Neural progenitor cell (in vitro differentiated cells): ENCODE measurements around the gene RELCH. TPM values are rescaled to one million over a fixed set of nuclear protein-coding genes. Genes with fewer than 3 reads are reported as not detected.

Experiments
- DNase-seq: peaks from one replicate; pipeline ENCODE4 v3.0.0-alpha.2; 2016; ENCODE audit warnings: low spot score
- H2AFZ ChIP-seq: fragments of 200-600 bp; sonication (generic); replicated peaks from 2 replicates; pipeline ENCODE4 v1.6.1; 2016; ENCODE audit warnings: antibody characterized with exemption
- H3F3A ChIP-seq: fragments of 200-600 bp; sonication (generic); 2 replicates; pipeline ENCODE4 v1.6.1; 2016; ENCODE audit warnings: antibody characterized with exemption, low read depth
- H3K27ac ChIP-seq: fragments of 200-600 bp; sonication (generic); 2 replicates; pipeline ENCODE4 v1.5.1; 2016; ENCODE audit warnings: mild to moderate bottlenecking
- H3K27me3 ChIP-seq: fragments of 200-600 bp; sonication (generic); 2 replicates; pipeline ENCODE4 v1.6.1; 2016; ENCODE audit warnings: mild to moderate bottlenecking, moderate library complexity
- H3K36me3 ChIP-seq: fragments of 200-600 bp; sonication (generic); 2 replicates; pipeline ENCODE4 v1.5.1; 2016
- H3K4me1 ChIP-seq: fragments of 200-600 bp; sonication (generic); 2 replicates; pipeline ENCODE4 v1.6.1; 2016; ENCODE audit warnings: mixed run types
- H3K4me2 ChIP-seq: fragments of 200-600 bp; sonication (generic); 2 replicates; pipeline ENCODE4 v1.6.1; 2016
- H3K4me3 ChIP-seq: fragments of 200-600 bp; sonication (generic); 2 replicates; pipeline ENCODE4 v1.5.1; 2016
- H3K79me2 ChIP-seq: fragments of 200-600 bp; sonication (generic); 2 replicates; pipeline ENCODE4 v1.6.1; 2016; ENCODE audit warnings: low read depth
- H3K9ac ChIP-seq: fragments of 200-600 bp; sonication (generic); 2 replicates; pipeline ENCODE4 v1.6.1; 2016
- H3K9me3 ChIP-seq: fragments of 200-600 bp; sonication (generic); 2 replicates; pipeline ENCODE4 v1.5.1; 2016; ENCODE audit warnings: low read depth
- H4K20me1 ChIP-seq: fragments of 200-600 bp; sonication (generic); 2 replicates; pipeline ENCODE4 v1.6.1; 2016; ENCODE audit warnings: low read depth
- H3K27ac Mint-ChIP-seq: 3 replicates; pipeline ENCODE4 v1.8.0; 2021; ENCODE audit warnings: mixed read lengths
- H3K27me3 Mint-ChIP-seq: 2 replicates; pipeline ENCODE4 v1.8.0; 2022; ENCODE audit warnings: low read depth, mild to moderate bottlenecking, inconsistent platforms, moderate library complexity, mixed read lengths; ENCODE audit not compliant: insufficient read depth
- H3K36me3 Mint-ChIP-seq: 3 replicates; pipeline ENCODE4 v1.8.0; 2021; ENCODE audit warnings: mixed read lengths
- H3K4me1 Mint-ChIP-seq: 3 replicates; pipeline ENCODE4 v1.8.0; 2021; ENCODE audit warnings: mixed read lengths
- H3K4me3 Mint-ChIP-seq: 3 replicates; pipeline ENCODE4 v1.8.0; 2021; ENCODE audit warnings: mild to moderate bottlenecking, moderate library complexity, mixed read lengths
- H3K9me3 Mint-ChIP-seq: 3 replicates; pipeline ENCODE4 v1.8.0; 2020; ENCODE audit warnings: mixed read lengths
- EZH2 ChIP-seq: fragments of 200-600 bp; sonication (generic); IDR thresholded peaks from 2 replicates; pipeline ENCODE4 v1.6.1; 2017; ENCODE audit warnings: antibody characterized with exemption, mild to moderate bottlenecking, moderate library complexity
- EZH2phosphoT487 ChIP-seq: fragments of 200-600 bp; sonication (generic); IDR thresholded peaks from 2 replicates; pipeline ENCODE4 v1.6.1; 2017; ENCODE audit warnings: antibody characterized with exemption
- total RNA-seq: library from RNA; depleted of rRNA; stranded (reverse); fragments of >200 nt; gene quantifications from 2 replicates; pipeline ENCODE4 v1.2.3, GENCODE V29; 2015; ENCODE audit warnings: low replicate concordance
- TF ChIP-seq, protein P1 (sequence below): fragments of 200-600 bp; sonication (generic); IDR thresholded peaks from 2 replicates; pipeline ENCODE4 v1.5.1; 2017; ENCODE audit warnings: antibody characterized with exemption, mild to moderate bottlenecking

The RELCH gene
- total RNA-seq, 1 donor from 2014 or later = 40.9 TPM

DNA sequence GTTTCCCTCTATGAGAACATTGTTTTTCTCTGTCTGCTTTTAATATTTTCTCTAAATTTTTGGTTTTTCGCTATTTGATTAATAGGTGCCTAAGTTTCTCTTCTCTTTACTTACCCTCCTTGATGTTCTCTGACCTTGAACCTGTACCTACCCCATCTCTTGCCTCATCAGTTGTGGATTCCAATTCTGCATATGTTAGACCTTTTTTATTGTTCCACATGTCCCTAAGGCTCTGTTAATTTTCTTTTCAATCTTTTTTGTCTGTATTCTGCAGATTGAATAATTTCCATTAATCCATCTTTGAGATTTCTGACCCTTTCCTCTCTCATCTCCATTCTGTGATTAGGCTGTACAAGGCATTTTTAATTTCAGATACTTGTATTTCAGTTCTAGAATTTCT is 23.1 kb downstream of the RELCH start:
- Mint-ChIP-seq H3K9me3 (peaks cover 7% of the 10 kb centered on the region), H3K27me3 (peaks cover 2% of the 10 kb centered on the region), H3K36me3 (peaks cover 22% of the 10 kb centered on the region), H3K27ac (no peak overlapping the region), H3K4me1 (no peaks in the 10 kb centered on the region), H3K4me3 (no peak overlapping the region)
- Histone ChIP-seq H3K36me3 (peaks cover 13% of the 10 kb centered on the region), H2AFZ (no peak overlapping the region), H3K4me1 (peaks cover 4% of the 10 kb centered on the region), H3K79me2 (peaks cover 76% of the 10 kb centered on the region), H3F3A (no peaks in the 10 kb centered on the region), H3K4me2 (no peak overlapping the region), H3K4me3 (no peak overlapping the region), H3K9me3 (no peaks in the 10 kb centered on the region), H3K27ac (no peak overlapping the region), H4K20me1 (no peaks in the 10 kb centered on the region), H3K9ac (no peak overlapping the region), H3K27me3 (no peaks in the 10 kb centered on the region)
- no peak for DNase-seq
- TF ChIP-seq EZH2phosphoT487 (no peak), EZH2 (no peak)
- TF ChIP-seq, protein P1, sequence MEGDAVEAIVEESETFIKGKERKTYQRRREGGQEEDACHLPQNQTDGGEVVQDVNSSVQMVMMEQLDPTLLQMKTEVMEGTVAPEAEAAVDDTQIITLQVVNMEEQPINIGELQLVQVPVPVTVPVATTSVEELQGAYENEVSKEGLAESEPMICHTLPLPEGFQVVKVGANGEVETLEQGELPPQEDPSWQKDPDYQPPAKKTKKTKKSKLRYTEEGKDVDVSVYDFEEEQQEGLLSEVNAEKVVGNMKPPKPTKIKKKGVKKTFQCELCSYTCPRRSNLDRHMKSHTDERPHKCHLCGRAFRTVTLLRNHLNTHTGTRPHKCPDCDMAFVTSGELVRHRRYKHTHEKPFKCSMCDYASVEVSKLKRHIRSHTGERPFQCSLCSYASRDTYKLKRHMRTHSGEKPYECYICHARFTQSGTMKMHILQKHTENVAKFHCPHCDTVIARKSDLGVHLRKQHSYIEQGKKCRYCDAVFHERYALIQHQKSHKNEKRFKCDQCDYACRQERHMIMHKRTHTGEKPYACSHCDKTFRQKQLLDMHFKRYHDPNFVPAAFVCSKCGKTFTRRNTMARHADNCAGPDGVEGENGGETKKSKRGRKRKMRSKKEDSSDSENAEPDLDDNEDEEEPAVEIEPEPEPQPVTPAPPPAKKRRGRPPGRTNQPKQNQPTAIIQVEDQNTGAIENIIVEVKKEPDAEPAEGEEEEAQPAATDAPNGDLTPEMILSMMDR = no peak

DNA sequence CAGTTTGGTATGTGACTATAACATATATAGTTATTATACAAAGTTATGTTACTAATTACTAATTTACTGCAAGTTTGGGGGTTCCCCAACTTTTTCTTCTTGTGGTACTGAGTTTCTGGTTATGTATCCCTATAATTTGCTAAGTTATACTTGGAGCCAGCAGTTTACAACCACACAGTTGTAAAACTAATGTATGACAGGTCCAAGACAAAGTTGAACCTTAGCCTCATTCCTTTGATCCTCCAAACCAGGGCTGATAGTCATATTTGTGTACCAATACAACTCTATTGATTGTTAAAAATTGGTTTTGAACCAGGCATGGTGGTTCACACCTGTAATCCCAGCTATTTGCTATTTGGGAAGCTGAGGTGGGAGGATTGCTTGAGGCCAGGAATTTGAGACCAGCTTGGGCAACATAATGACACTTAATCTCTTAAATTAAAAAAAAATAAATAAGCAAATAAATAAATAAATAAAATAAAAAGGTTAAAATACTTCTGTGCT is 24.3 kb downstream of the RELCH start:
- H3K27ac Mint-ChIP-seq = no peak overlapping the region

DNA sequence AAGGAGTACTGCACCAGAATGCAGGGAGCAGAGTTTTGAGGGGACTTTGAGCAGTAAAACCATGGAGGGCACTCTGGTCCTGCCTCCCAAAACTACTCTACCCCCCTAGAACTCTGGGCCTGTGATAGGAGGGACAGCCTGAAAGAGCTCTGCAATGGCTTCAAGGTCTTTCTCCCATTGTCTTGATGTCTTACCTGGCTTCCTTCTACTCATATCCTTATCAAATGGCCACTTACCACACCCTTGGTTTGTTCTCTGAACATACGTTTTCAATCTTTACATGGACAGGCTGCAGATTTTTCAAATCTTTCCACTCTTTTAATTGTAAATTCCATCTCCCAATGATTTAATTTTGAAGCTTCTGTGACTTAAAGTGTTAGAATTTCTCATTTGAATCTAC is 27.7 kb downstream of the RELCH start:
- Histone ChIP-seq H2AFZ (no peak overlapping the region), H3K9me3 (no peaks in the 10 kb centered on the region), H3K4me3 (no peak overlapping the region), H3K9ac (no peak overlapping the region), H3F3A (no peaks in the 10 kb centered on the region), H3K36me3 (peaks cover 13% of the 10 kb centered on the region), H3K27me3 (no peaks in the 10 kb centered on the region), H4K20me1 (no peaks in the 10 kb centered on the region), H3K27ac (no peak overlapping the region), H3K4me2 (no peak overlapping the region), H3K79me2 (peaks cover 33% of the 10 kb centered on the region), H3K4me1 (peaks cover 4% of the 10 kb centered on the region)
- Mint-ChIP-seq H3K36me3 (peaks cover 18% of the 10 kb centered on the region), H3K27ac (no peak overlapping the region), H3K4me1 (no peaks in the 10 kb centered on the region), H3K27me3 (peaks cover 2% of the 10 kb centered on the region), H3K9me3 (no peaks in the 10 kb centered on the region), H3K4me3 (no peak overlapping the region)
- no peak for TF ChIP-seq EZH2
- no peak for DNase-seq

More for the DNA sequence above, 24.3 kb downstream of the RELCH start:
- peaks cover 22% of the 10 kb centered on the region for H3K36me3 Mint-ChIP-seq
- no peaks in the 10 kb centered on the region for H3F3A ChIP-seq
- H3K4me2 ChIP-seq = no peak overlapping the region
- no peaks in the 10 kb centered on the region for H3K9me3 ChIP-seq
- H3K36me3 ChIP-seq = peaks cover 13% of the 10 kb centered on the region
- no peaks in the 10 kb centered on the region for H3K4me1 Mint-ChIP-seq
- H3K4me3 ChIP-seq = no peak overlapping the region
- H2AFZ ChIP-seq = no peak overlapping the region
- H3K4me3 Mint-ChIP-seq = no peak overlapping the region
- no peaks in the 10 kb centered on the region for H4K20me1 ChIP-seq
- no peak overlapping the region for H3K9ac ChIP-seq
- TF ChIP-seq, protein P1 = no peak
- TF ChIP-seq EZH2 (no peak), EZH2phosphoT487 (no peak)
- peaks cover 4% of the 10 kb centered on the region for H3K4me1 ChIP-seq
- H3K27me3 Mint-ChIP-seq = peaks cover 2% of the 10 kb centered on the region
- H3K27ac ChIP-seq = no peak overlapping the region
- H3K27me3 ChIP-seq = no peaks in the 10 kb centered on the region
- no peak for DNase-seq
- H3K79me2 ChIP-seq = peaks cover 64% of the 10 kb centered on the region
- peaks cover 7% of the 10 kb centered on the region for H3K9me3 Mint-ChIP-seq

DNA sequence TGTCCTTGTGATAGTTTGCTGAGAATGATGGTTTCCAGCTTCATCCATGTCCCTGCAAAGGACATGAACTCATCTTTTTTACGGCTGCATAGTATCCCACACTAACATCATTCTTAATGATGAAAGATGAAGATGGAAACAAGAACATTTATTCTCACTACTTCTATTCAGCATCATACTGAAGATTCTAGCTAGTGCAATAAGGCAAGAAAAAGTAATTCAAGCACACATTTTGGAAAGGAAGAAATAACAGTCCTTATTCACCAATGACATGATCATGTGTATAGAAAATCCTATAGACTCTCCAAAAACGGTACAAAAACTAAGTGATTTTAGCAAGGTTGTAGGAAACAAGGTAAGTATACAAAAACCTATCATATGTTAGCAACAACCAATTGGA is 37.2 kb downstream of the RELCH start:
- no peak overlapping the region for H3K4me2 ChIP-seq
- Mint-ChIP-seq H3K4me1 (no peaks in the 10 kb centered on the region), H3K27ac (no peak overlapping the region), H3K36me3 (peaks cover 30% of the 10 kb centered on the region), H3K4me3 (no peak overlapping the region), H3K27me3 (no peaks in the 10 kb centered on the region), H3K9me3 (peaks cover 8% of the 10 kb centered on the region)
- peaks cover 4% of the 10 kb centered on the region for H3K79me2 ChIP-seq
- H3K4me3 ChIP-seq = no peak overlapping the region
- H2AFZ ChIP-seq = no peak overlapping the region
- no peak overlapping the region for H3K9ac ChIP-seq
- no peaks in the 10 kb centered on the region for H4K20me1 ChIP-seq
- no peaks in the 10 kb centered on the region for H3K27me3 ChIP-seq
- H3K4me1 ChIP-seq = peaks cover 5% of the 10 kb centered on the region
- DNase-seq = no peak
- H3K27ac ChIP-seq = no peak overlapping the region
- TF ChIP-seq, protein P1 = no peak
- TF ChIP-seq EZH2 (no peak), EZH2phosphoT487 (no peak)
- H3K36me3 ChIP-seq = peaks cover 63% of the 10 kb centered on the region
- H3F3A ChIP-seq = peaks cover 2% of the 10 kb centered on the region
- H3K9me3 ChIP-seq = peaks cover 6% of the 10 kb centered on the region
